ENCODE data around the gene BCL2L1.
"Not testable (repeated sequence)": the region's sequence is repeated elsewhere in the genome, so short reads cannot be mapped to it uniquely, and the experiment has no call there.

BCL2L1 gene

DNA sequence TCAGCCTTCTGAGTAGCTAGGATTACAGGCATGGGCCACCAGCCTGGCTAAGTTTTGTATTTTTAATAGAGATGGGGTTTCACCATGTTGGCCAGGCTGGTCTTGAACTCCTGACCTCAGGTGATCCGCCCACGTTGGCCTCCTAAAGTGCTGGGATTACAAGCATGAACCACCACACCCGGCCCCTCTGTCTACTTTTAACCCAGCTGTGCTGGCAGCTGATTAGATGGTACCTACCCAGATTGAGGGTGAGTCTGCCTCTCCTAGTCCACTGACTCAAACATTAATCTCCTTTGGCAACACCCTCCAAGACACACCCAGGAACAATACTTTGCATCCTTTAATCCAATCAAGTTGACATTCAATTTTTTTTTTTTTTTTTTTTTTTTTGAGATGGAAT is 74.6 kb downstream of the BCL2L1 start:
- not testable (repeated sequence) for DNase-seq (ENCODE audit: low read depth in 2 of 2)

- DNase-seq (ENCODE audit: low read depth in 2 of 2) = no peak
Measured at GRCh38 chr20:31644701-31645100, 78.0 kb downstream of the BCL2L1 start.

DNA sequence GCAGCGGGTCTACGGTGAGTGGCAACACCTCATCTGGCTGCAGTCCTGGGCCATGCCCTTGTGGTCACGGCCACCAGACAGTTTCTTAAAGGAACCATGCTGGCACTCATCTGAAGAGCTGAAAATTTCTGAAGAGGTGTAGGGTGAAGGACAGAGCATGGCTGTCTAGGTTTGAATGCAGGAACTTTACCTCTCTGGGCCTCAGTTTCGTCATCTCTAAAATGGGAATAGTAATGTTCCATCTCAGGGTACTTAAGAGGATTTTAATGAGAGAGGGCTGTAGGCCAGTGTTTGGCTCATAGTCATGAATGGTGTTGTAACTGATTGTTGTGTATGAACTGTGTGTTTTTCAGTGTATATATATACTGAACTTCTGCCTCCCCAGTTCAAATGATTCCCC is 79.1 kb downstream of the BCL2L1 start:
- DNase-seq (ENCODE audit: low read depth in 2 of 2) = no peak

DNA sequence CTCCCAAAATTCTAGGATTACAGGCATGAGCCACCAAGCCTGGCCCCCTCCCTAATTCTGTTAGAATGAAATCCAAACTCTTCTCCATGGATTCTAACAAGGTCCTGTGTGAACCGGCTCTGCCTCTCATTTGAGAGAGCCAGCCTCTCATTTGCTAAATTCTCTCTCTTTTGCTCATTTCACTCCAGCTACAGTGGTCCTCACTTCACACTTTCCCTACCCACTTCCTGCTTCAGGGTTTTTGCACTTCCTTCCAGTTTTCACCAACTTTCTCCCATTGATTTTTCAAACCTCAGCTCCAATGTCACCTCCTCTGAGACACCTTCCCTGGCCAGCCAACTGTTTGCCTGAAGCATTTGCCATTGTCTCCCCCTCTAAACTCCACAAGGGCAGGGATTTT is 79.8 kb downstream of the BCL2L1 start:
- no peak for DNase-seq (ENCODE audit: low read depth in 2 of 2)

- no peak for DNase-seq (ENCODE audit: low read depth in 2 of 2)
Measured at GRCh38 chr20:31641391-31641790, 81.3 kb downstream of the BCL2L1 start.

- DNase-seq (ENCODE audit: low read depth in 2 of 2) = no peak
Measured at GRCh38 chr20:31640259-31640658, 82.4 kb downstream of the BCL2L1 start.

GRCh38 chr20:31638816-31639215 is 83.9 kb downstream of the BCL2L1 start:
- no peak for DNase-seq (ENCODE audit: low read depth in 2 of 2)

- no peak for DNase-seq (ENCODE audit: low read depth in 2 of 2)
Measured at GRCh38 chr20:31638317-31638716, 84.4 kb downstream of the BCL2L1 start.

DNA sequence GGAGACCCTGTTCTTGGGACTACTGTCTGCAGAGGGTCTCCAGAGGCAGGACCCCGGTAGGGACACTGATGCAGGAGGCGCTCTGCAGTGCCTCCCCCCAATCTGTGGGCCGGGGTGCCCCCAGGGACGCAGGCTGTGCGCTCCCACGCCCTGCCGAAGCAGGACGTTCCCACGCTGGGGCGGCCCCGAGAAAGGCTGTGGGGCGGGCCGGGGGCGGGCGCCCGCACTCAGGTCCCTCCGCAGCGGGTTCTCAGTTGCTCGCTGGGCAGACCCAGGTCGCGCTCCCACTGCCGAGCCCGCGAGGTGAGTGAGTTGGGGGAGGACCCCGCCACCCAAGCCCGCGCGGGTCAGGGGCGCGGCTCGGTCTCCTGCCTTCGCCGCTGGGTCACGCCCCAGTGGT is 85.0 kb downstream of the BCL2L1 start, which contains the start of gene COX4I2:
Gene COX4I2, plus strand, starts transcription at position 253 of the 400 bp plus-strand sequence. CDS start 1,106 bp downstream, outside the sequence.
- no peak for DNase-seq (ENCODE audit: low read depth in 2 of 2)

DNA sequence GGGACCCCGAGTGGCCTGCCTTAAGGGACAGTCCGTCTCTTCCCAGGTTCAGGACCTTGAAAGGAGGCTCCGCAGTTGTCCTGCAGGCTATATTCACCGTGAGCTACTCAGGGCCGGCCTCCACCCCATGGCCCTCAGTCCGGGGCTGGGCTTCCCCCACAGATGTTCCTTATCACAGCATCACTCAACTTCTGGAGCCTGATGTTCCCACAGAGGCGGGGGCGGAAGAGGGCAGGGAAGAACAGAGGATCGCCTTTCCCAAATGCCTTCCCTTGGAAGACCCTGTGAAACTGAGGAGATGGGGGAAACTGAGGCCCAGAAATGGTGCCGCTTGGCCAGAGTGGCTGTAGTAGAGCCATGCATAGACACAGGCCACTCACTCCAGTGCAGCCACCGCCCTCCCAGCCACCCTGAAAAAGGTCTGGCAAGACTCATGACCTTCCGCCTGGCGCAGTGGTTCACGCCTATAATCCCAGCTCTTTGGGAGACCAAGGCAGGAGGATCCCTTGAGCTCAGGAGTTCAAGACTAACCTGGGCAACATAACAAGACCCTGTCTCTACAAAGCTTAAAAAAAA is 89.2 kb downstream of the BCL2L1 start:
- DNase-seq (ENCODE audit: low read depth in 2 of 2) = no peak

- DNase-seq (ENCODE audit: low read depth in 2 of 2) = no peak
Measured at GRCh38 chr20:31632548-31633338, 89.9 kb downstream of the BCL2L1 start.

- DNase-seq (ENCODE audit: low read depth in 2 of 2) = no peak
Measured at GRCh38 chr20:31630187-31630790, 92.4 kb downstream of the BCL2L1 start.

DNA sequence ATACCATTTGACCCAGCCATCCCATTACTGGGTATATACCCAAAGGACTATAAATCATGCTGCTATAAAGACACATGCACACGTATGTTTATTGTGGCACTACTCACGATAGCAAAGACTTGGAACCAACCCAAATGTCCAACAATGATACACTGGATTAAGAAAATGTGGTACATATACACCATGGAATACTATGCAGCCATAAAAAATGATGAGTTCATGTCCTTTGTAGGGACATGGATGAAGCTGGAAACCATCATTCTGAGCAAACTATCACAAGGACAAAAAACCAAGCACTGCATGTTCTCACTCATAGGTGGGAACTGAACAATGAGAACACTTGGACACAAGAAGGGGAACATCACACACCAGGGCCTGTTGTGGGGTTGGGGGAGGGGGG is 94.6 kb downstream of the BCL2L1 start:
- DNase-seq (ENCODE audit: low read depth in 2 of 2) = not testable (repeated sequence)

DNA sequence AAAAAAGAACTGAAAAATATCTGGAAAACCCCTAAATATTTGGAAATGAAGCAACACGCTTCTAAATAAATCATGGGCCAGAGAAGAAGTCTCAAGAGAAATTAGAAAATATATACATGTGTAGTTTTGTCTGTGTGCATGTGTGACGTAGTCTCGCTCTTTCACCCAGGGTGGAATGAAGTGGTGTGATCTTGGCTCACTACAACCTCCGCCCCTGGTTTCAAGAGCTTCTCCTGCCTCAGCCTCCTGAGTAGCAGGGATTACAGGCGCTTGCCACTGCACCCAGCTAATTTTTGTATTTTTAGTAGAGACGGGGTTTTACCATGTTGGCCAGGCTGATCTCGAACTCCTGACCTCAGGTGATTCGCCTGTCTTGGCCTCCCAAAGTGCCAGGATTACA is 96.1 kb downstream of the BCL2L1 start:
- DNase-seq (ENCODE audit: low read depth in 2 of 2) = not testable (repeated sequence)

- not testable (repeated sequence) for DNase-seq (ENCODE audit: low read depth in 2 of 2)
Measured at GRCh38 chr20:31623123-31623505, 99.6 kb downstream of the BCL2L1 start.

- no peak for DNase-seq (ENCODE audit: low read depth in 2 of 2)
Measured at GRCh38 chr20:31620246-31620645, 102.4 kb downstream of the BCL2L1 start.

DNA sequence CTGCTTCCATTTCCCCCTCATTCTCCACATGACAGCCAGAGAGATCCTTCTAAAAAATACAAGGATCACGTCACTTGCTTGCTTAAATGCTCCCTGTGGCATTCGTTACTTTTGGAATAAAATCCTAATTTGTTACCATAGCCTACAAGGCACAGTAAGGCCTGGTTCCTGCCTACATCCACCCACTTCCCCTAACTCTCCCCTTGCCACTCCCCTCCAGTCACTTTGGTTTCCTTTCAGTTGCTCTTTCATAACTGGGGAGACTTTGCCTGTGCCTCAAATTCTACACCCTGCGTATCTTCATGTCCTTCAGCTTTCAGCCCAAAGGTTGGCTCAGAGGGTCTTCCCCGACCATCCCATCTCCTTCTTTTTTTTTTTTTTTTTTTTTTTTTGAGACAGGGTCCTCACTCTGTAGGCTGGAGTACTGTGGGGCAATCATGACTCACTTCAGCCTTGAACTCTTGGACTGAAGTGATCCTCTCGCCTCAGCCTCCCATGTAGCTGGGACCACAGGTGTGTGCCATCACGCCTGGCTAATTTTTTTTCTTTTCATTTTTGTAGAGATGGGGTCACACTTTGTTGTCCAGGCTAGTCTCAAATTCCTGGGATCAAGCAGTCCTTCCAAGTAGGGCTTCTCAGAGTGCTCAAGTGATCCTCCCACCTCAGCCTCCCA is 105.1 kb downstream of the BCL2L1 start:
- no peak for DNase-seq (ENCODE audit: low read depth in 2 of 2)

DNA sequence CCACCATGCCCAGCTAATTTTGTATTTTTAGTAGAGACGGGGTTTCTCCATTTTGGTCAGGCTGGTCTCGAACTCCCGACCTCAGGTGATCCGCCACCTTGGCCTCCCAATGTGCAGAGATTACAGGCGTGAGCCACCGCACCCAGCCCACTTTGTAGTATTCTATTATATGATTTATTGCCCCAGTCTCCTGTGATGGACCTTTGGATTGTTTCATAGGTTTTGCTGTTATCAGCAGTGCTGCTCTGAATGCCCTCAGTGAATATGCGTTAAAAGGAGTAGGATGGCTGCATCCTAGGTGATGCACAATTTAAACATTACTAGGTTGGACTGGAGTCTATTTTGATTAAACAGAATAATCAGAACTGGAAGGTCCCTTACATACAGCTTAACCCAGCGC is 107.3 kb downstream of the BCL2L1 start:
- DNase-seq (ENCODE audit: low read depth in 2 of 2) = no peak

All from stimulated activated CD4-positive, alpha-beta T cell treated with anti-CD3 and anti-CD28 coated beads, Interleukin-12 subunit alpha, Interleukin-12 subunit beta, amount 100 ng/mL, for 24 hours (primary cell).